HG02938 (cell line): Measurements from ENCODE around the gene XPO6.
"Not testable (repeated sequence)": the region's sequence is repeated elsewhere in the genome, so short reads cannot be mapped to it uniquely, and the experiment has no call there.

ENCODE experiments used
- ATAC-seq: cut with Tn5 transposase; IDR thresholded peaks from one replicate; pipeline ENCODE4 v1.9.1; 2021; ENCODE audit warnings: mild to moderate bottlenecking, moderate library complexity; ENCODE audit not compliant: unreplicated experiment

XPO6 gene

DNA sequence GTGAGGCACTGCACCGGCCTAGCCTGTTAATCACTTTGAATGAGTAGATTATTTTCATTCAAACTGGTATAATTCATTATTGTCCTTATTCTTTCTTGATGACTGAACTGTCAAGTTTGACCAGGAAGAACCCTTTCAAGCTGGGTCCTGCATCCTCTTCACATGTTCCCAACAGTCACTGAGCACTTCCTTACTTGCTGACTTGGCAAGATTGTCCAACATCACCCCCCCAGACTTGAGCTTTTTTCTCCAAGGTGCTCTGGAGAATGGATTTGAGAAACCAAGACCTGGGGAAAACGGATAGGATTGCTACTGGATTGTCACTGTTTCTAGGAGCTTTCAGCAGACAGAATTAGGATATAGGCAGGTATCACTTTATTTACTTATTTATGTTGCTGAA, 93.1 kb downstream of the XPO6 start:
- ATAC-seq: no peak

DNA sequence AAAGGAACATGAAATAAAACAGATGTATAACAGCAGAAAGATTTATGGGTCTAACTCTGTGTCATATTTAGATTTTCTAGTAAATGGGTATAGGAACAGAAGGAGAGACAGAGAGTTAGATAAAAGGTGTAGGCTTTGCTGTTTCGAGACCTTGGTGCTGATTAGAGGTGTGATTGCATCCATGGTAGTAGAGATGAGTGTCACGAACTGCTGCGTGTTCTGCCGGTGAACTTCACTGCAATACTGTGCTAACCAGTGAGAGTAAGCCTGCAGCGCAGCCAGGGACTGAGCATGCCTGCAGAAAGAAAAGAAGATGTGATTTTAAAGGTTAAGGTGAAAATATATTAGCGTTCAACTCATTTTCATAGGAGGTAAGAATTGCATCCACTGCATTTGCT, 94.6 kb downstream of the XPO6 start:
- ATAC-seq: no peak

DNA sequence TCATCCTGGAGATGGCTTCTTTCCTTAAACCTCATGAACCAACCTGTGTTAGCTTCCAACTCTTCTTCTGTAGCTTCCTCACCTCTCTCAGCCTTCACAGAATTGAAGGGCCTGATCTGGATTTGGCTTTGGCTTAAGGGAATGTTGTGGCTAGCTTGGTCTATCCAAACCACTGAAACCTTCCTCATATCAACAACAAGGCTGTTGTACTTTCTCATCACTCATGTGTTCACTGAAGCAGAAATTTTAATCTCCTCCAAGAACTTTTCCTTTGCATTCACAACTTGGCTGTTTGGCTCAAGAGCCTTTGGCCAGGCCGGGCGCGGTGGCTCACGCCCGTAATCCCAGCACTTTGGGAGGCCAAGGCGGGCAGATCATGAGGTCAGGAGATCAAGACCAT, 95.9 kb downstream of the XPO6 start:
- ATAC-seq: not testable (repeated sequence)

DNA sequence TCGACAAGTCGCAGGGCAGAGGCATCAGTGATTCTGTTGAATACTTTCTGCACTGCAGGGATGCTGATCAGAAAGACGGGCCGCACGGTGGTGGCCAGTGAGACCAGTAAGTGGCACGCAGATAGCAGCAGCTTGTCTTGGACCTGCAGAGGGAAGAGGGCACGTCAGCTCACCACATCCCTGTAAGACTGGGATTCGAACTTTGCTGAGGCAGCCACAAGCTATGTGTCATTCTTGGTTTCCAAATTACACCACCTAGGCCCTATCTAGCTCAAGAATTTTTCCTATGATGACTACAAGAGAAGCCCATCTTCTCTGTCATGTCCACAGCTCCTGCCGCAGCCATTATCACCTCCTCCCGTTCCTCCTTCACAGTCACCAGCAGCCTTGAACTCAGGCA, 98.9 kb downstream of the XPO6 start:
- ATAC-seq: no peak

DNA sequence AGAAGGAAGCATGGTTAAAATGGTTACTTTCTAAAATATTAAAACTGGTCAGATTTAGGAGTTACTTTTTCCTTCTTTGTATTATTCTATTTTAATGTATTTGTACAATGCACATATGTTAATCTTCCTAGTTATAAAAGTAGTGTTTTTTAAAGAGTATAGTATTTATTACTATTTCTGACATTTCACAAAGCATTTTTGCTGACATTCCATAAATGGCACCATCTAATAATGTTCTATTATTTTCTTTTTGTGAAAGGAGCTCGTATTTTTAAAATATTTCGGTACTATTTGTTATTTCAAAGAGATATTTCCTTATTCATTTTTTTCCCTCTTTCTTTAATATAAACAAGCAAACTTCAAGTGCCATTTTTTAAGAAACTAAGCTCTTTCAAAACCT, 100.8 kb downstream of the XPO6 start:
- ATAC-seq: no peak

DNA sequence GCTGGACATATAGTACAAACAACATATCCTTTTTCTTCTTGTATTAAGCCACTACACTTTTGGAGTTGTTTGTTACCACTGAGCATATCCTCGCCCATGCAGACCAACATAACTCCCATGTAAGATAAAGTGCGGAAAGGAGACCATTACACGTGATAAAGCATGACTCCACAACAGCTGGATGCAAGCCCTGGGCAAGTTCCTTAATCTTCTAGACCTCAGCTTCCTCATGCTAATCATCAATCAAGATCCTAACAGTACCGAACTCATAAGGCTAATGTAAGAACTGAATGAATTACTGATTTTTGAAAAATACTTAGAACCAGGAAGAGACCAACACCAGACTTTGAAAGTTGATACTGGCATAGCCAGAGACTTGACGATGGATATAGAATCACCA, 101.3 kb downstream of the XPO6 start:
- no peak for ATAC-seq

DNA sequence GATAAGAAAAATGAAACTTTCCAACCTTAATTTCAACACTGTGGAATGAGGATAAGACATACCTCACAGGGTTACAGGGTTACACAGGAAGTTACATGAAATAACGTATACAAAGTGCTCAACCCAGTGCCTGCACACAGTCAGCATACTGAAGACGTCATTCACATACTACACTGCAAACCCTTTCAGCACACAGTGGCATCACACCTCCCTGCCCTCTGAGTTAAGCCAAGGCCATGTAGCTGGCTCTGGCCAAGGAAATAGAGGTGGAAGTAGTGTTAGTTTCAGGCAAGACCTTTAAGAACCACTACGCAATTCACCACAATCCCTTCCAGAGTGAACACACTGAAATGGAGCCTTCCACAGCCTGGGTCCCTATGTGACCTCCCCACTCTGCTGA, 101.7 kb downstream of the XPO6 start:
- no peak for ATAC-seq

DNA sequence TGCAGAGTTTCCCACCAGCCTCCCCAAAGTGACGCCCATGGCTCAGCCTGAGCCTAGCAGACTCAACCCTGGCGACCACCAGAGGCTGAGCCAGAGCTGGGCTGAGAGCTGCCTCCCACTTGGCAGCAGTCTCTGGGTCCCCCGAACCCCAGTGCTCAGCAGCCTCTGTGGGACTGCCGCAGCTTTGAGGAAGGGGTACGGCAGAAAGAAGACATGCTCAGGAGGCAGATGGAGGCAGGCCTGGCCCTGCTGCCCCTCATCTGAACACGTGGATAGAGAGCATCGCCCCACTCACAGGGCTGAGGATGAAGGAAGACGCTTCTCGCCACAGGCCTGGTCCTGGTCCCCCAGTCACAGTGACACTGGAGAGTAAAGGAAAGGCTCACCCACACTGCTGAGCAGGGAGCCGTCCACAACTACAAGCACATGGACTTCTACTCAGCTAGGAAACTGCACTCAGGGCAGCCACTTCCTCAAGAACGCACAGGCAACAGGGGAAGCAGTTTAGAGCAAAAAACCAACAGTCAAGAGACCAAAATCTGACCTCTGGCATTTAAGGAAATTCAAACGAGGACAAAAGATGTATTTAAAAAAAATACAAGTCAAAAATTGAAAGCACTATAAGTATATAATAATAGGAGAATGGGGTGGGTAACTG, 103.0 kb downstream of the XPO6 start:
- ATAC-seq: no peak

DNA sequence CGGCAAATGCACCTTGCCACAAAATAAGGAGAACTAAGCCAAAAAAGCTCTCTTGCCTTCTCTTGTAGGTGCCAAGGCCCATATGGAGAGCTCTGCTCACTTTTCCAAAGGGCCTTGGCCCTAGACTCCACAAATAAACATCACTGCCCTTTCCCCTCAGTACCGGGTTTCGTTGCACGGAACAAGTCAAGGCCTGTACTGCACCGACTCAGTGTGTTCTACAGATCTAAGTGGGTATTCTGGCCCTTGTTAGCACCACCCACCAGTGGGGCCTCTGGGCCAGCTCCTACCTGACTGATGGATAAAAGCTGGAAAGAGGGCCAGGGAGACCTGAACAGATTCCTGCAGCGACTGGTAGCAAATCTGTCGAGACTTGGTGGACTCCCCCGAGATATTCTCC, 104.5 kb downstream of the XPO6 start:
- ATAC-seq: no peak

DNA sequence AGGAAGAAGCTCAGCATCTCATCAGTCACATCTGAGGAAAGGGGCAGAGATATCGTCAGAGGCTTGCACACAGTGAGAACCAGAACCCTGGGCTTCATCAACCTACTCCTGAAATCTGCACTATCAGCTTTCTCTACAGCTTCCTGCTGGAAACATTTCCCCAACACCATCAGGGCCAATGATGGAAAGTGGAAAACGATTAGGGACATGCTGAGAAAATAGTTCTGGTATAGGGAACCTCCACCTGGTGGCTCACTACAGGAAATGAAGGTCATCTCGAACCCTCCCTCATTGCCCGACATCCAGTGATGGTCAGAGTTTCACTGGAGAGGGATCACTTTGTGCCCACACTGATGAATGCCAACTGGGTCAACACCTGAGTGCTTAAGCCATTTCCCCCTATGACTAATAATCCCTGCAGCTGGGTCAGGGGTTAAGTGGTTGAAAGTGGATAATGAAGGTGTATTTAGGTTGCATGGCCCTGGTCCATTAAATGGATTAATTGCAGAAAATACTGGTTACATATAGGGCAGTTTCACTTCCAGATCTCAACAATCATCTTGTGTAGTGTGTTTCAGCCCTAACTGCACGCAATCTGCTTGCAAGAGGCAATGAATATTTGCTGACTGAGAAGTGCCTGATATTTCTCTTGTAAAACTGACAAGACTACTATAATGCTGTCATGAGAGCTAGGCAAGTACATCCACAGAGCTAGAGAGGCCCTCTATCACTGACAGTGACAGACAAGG, 105.1 kb downstream of the XPO6 start:
- no peak for ATAC-seq

DNA sequence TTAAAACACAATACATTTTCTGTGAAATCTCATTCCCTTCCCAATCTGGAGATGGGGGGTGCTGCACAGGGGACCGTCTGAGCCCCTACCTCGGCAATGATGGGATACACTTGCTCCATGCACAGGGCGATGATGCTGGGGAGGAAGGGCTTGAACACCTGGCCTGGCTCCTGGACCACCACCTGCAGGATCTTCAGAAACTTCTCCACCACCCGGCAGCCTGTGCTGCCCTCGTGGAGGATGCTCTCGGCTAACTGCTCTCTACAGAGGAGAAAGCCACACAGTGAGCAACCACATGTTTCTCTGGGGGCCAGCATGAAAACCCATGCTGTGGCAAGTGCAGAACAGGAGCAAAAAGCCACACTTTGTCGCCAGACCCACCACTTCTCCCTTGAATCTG, 105.8 kb downstream of the XPO6 start:
- no peak for ATAC-seq

DNA sequence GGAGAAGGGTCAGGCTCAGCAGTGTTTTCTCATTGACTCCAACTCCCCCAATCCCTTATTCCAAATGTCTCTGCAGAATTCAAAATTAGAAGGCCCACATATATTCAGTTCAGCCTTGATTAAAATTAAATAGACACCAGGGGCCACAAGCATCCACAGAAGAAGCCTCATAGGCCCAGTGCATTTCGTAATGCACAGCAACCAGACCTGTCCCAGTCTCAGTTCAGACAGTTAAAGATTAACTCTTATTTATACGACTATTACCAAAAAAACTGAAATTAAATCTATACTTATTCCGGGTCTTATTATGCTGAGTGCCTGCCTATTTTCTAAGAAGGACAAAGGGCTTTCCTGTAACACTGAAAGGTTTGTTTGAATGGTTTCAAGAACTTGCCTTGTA, 106.5 kb downstream of the XPO6 start:
- no peak for ATAC-seq

DNA sequence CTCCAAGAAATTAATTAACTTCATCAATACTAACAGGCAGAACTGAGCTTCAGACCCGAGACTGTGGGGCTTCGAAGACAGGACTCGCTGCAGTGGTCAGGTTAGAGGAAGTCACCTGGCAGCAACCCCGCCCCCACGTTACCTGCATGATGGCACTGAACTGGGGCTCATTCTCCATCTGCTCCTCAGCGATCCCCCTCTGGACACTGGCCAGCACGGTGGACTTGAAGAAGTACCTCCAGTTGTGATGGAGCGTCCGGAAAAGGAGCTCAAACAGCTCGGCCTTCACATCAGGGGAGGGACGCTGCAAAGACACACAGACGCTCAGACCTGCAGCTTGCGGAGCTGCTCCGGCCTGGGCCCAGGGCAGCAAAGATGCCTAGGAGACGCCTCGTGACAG, 107.4 kb downstream of the XPO6 start:
- no peak for ATAC-seq

DNA sequence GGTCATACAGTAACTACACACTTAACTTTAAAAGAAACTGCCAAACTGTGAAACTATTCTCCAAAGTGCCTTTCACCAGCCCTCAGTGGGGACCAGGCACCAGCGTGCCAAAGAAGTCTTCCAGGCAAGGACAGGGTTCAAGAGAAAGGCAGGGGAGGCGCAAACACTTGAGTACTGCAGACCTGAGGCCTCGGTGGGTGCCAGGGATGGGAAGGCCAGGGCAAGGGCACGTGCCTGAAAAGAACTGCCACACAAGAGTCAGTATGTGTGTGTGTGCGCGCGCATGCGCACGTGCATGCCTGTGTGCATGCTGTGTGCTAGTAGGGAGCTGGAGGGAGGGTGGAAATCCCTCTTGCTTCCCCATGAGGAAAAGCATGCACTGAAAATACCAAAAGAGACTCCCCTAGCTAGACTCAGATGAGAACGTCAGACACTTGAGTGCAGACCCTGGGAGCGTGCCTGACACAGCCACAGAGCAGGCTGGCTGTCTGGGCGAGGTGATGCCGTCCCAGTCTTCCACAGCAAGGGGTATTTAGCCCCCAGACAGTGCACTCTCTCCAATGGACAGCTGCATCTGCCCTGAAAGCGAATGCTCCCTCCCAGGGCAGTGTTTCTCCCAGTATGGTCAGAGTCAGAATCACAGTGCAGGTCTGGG, 108.1 kb downstream of the XPO6 start:
- ATAC-seq: no peak

DNA sequence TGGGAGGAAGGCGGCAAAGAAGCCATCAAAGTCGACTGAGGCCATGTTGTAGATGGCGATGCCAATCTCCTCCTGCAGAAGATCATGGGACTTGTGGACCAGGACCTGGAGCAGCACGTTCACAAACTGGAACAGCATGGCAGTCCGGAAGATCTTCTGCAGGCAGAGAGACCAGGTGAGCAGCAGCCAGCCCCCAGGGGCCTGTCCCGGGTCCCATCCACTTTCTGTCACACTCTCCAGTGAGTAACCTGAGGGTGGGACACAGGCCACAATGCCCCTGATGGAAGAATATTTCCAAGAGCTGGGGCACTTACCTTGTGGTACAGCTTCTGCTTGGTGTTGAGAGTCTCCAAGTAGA, 110.3 kb downstream of the XPO6 start:
- ATAC-seq: no peak

DNA sequence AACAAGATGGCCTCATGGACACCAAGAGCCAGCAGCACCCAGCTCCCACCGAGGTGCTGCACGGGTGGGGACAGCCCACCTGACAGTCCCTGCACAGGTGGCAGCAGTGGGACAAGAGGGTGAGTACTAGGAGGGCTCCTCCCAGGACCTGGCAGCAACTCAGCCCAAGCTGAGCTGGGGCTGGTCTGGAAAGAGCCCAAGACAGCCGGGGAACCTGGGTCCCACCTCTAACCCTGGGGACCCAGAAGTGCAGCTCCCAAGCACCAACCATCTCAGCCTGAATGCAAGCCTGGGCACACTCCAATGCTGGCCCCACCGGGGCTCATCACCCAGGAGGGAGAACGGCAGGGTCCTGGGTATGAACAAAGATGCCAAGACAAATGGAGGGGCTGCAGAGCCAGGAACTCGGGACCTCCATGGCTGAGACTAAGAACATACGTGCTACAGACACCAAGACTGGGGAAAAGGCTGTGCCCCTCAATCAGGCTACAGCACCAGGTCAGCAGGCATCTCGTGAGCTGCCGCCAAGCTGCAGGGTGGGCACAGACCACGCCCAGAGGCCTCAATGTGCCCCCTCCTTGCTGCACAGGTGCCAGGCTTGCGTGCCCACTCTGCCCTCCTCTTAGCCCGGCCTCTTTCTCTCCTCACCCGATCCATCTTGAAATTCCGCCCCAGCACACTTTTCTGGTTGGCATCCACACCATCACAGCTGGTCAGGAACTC, 110.8 kb downstream of the XPO6 start:
- no peak for ATAC-seq

DNA sequence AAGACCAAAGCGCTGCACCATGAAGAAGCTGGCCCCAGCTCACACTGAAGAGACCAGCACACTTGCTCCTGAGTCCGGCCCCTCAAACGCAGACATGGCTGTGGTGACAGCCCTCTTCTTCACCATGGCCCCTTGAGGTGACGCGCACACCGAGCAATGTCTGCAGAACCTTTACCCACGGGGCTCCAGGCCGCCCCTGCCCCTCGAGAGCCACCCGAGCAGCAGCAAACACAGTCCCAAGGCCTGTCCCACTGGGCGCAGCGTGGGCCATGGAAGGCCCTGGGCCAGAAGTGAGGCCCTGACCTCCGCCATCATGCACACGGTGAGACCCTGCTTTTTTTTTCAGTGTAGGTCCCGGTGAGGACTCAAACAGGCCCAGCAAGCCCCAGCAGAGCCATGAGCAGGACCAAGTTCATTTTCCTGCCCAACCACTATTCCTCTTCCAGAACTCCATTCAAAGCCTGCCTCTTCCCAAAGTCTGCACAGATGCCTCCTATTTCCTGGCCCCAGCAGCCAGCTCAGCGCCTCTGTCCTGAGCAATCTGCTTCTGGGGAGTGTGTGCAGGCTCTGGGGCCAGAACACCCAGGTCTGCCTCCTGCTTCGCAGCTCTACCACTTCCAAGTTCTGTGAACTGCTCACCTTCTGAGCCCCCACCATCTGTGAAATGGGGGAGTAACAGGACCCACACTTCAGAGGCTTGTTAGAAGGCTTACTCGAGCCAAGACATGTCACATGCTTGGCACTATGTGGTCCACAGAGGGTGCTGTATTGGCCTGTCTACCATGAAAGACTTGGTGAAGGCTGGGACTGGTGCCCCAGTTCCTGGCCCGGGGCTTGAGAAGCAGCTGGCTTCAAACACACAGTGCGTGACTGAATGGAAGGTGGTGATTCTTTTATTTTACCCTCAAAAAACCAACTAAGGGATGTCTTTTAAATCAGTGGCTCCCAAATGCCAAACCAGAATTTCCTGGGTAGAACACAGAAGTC, 112.5 kb downstream of the XPO6 start:
- no peak for ATAC-seq

DNA sequence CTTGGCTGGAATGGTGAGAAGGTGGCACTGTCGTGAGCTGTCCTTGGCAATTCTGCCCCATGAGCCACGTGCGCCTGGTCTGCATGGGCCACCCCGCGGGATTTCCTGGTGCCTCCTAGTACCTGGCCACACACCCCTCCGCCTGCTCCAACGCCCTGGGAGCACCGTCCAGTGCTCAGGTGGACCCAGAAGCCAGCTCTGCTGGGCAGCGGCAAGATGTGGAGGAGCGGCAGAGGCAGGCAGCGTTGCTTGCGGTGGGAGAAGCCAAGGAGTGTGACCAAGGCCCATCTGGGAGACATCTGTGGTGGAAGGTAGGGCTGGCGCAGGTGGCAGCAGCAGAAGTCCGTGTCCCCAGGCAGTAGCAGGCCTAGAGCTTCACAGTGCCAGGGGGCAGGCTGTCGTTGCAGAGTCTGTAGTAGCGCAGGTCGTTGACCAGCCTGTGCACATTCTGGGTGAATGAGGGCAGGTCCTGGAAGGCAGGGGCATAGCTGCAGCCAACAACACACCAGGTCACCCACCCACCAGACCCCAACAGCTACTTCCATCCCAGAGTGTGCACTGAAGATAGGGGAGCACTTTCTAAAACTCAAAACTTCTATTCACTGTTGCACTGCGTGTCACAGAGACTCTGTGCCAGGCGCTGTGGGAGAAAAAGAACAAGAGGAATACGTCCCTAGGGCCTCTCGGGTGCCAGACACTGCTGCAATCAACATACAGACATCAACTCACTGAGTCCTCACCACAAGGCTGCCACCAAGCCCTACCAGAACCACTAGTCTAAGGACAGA, 113.4 kb downstream of the XPO6 start:
- ATAC-seq: no peak

DNA sequence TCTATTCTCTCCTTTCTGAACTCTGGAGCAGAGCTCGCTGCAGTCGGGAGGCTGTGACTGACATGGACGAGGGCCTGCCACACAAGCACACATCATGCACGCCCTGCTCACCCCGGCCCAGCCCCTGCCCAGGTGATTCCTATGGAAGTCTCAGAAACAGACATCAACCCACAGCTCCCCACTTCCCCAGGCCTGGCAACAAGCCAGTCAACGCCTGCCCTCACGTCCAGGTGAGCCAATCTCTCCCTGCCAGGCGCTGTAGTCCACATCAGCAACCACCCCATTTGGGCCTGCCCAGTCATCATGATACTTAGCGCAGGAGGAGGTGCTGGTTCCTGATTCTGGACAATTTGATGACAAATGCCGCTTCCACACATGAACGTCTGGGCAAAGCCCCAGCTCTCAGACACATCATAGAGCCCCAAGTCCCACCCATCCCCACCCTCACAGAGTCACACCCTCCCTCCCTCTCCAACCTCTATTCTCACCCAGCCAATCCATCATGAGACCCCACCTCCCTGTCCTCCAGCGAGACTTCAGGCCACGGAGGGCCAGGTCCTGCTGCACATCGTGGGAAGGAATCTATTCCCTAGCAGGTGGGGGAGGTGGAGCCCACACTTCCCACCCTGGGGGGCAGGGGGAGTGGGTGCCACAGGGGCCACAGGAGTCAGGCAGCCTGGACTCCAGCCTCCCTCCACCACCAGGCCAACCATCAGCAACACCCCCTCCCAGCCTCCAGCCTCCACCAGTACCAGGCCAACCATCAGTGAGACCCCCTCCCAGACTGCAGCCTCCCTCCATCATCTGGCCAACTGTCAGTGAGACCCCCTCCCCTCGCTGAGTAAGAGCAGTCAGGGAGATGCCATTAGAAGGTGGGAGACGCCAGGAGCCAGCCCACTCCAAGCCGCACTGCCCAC, 114.5 kb downstream of the XPO6 start:
- ATAC-seq: no peak
